Spinal cord (tissue), 10 donors: ENCODE data around the gene PPP1R2. TPM values are rescaled to one million over a fixed set of nuclear protein-coding genes. Genes with fewer than 3 reads are reported as not detected.
"Not testable (repeated sequence)": the region's sequence is repeated elsewhere in the genome, so short reads cannot be mapped to it uniquely, and the experiment has no call there.

Experiments used
- DNase-seq, 6 donors: peaks; one replicate each; pipeline versions ENCODE4 v3.0.0 to v3.0.0-alpha.2; 2013 to 2015; ENCODE audit warnings: low spot score in 6 of 6, low read depth in 4 of 6
- H3K27ac ChIP-seq: one replicate; pipeline ENCODE4 v1.5.1; 2013; ENCODE audit warnings: low read depth, low read length, control low read depth
- H3K27me3 ChIP-seq: one replicate; pipeline ENCODE4 v1.6.1; 2013; ENCODE audit warnings: low read length; ENCODE audit not compliant: control insufficient read depth, insufficient read depth
- H3K36me3 ChIP-seq: one replicate; pipeline ENCODE4 v1.6.1; 2013; ENCODE audit warnings: low read length; ENCODE audit not compliant: control insufficient read depth, insufficient read depth
- H3K4me1 ChIP-seq: one replicate; pipeline ENCODE4 v1.6.1; 2013; ENCODE audit warnings: low read length; ENCODE audit not compliant: control insufficient read depth, insufficient read depth
- H3K4me3 ChIP-seq: one replicate; pipeline ENCODE4 v1.5.1; 2013; ENCODE audit warnings: low read depth, low read length, control low read depth
- H3K9me3 ChIP-seq: one replicate; pipeline ENCODE4 v1.6.1; 2013; ENCODE audit warnings: low read length; ENCODE audit not compliant: control insufficient read depth, insufficient read depth
- WGBS: methylation state at CpG from one replicate; pipeline ENCODE4 v1.1.5; 2013; ENCODE audit warnings: missing lambda C conversion rate; ENCODE audit not compliant: insufficient coverage; 5-methylcytosine and 5-hydroxymethylcytosine counted together
- polyA plus RNA-seq, 2 donors: library from polyadenylated mRNA; unstranded; fragments of 120-200 nt; gene quantifications; one replicate each; pipeline ENCODE4 v1.2.1, GENCODE V29; 2013; ENCODE audit not compliant: insufficient read length in 2 of 2
- small RNA-seq: library from RNA; depleted of rRNA; stranded (forward); fragments of <200 nt; gene quantifications from one replicate; pipeline ENCODE3, GENCODE V24; 2014; ENCODE audit warnings: low replicate concordance
- total RNA-seq, 2 donors: library from RNA; depleted of rRNA in 1 of 2; stranded (reverse); fragments of 120-200 nt in 1 of 2; fragments of >200 nt in 1 of 2; gene quantifications; one replicate each; pipeline versions ENCODE4 v1.2.3 to v1.2.4, GENCODE V29; 2013 to 2014
- donor health status: healthy.

Gene PPP1R2
- total and polyA plus RNA-seq, 4 donors: 54.1 to 123 (median 61.9) TPM

DNA sequence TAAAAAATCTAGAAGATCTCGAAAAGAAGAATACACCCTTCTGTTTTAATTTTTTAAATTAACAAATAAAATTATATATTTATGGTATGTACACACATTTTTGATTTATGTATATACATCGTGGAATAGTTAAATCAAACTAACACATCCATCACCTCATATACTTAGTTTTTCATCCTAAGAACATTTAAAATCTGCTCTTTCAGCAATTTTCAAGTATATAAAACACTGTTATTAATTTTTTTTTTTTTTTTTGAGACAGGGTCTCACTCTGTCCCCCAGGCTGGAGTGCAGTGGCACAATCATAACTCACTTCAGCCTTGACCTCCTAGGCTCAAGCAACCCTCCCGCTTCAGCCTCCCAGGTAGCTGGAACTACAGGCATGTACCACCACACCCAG, 67.5 kb downstream of the PPP1R2 start:
- Histone ChIP-seq H3K4me3 (no peak overlapping the region), H3K9me3 (no peaks in the 10 kb centered on the region), H3K4me1 (no peaks in the 10 kb centered on the region), H3K27ac (no peak overlapping the region), H3K36me3 (no peaks in the 10 kb centered on the region), H3K27me3 (no peaks in the 10 kb centered on the region)
- no peak for DNase-seq
- WGBS: 86% methylated on average over 1 of the region's 3 CpGs

DNA sequence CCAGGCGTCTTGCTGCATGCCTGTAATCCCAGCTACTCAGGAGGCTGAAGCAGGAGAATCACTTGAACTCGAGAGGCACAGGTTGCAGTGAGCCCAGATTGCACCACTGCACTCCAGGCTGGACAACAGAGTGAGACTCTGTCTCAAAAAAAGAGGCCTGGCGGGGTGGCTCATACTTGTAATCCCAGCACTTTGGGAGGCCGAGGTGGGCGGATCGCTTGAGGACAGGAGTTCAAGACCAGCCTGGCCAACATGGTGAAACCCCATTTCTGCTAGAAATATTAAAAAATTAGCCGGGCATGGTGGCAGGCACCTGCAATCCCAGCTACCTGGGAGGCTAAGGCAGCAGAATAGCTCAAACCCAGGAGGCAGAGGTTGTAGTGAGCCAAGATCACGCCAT, 68.0 kb downstream of the PPP1R2 start:
- not testable (repeated sequence) for H3K27ac ChIP-seq, H3K36me3 ChIP-seq, H3K4me1 ChIP-seq, H3K4me3 ChIP-seq, H3K27me3 ChIP-seq, DNase-seq, H3K9me3 ChIP-seq
- WGBS: 84% methylated on average over 7 of the region's 8 CpGs

DNA sequence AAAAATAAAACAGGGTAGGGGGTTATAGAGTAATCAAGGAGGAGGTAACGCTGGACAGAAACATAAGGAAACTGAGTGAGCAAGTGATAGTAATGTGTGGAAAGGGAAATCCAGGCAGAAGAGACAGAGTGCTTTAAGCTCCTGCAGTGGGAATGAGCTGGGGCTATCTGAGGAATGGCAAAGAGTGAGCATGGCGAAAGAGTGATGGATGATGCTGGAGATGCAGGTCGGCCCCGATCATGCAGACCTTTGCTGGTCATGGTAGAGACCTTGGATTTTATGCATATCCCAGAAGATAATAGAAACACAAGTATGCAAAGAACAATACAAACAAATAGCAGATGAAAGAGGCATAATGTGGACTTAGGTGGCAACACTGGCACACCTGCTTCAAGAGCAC, 74.3 kb downstream of the PPP1R2 start:
- whole genome bisulfite sequencing: 100% methylated on average over 2 of the region's 4 CpGs
- no peak overlapping the region for H3K27ac ChIP-seq

DNA sequence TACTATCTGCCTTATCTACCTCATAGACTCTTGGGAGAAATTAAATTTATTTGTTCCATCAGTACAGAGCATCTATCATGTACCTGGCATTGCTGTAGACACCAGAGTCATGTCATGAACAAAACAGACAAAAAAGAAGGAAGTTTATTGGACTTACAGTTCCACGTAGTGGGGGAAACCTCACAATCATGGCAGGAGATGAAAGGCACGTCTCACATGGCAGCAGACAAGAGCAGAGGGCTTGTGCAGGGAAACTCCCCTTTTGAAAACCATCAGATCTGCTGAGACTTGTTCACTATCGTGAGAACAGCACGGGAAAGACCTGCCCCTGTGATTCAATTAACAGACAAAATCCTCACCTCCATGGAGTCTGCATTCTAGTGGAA, 74.7 kb downstream of the PPP1R2 start:
- H3K27ac ChIP-seq: no peak overlapping the region
- no peaks in the 10 kb centered on the region for H3K9me3 ChIP-seq
- no peak for DNase-seq
- no peaks in the 10 kb centered on the region for H3K36me3 ChIP-seq
- WGBS: no CpG with 5 or more reads among the region's 4 CpGs
- H3K4me1 ChIP-seq: no peaks in the 10 kb centered on the region
- H3K27me3 ChIP-seq: no peaks in the 10 kb centered on the region
- H3K4me3 ChIP-seq: no peak overlapping the region

More for the DNA sequence above, 74.3 kb downstream of the PPP1R2 start:
- no peaks in the 10 kb centered on the region for H3K4me1 ChIP-seq
- DNase-seq: no peak
- H3K9me3 ChIP-seq: no peaks in the 10 kb centered on the region
- no peaks in the 10 kb centered on the region for H3K27me3 ChIP-seq
- H3K4me3 ChIP-seq: no peak overlapping the region
- no peaks in the 10 kb centered on the region for H3K36me3 ChIP-seq

DNA sequence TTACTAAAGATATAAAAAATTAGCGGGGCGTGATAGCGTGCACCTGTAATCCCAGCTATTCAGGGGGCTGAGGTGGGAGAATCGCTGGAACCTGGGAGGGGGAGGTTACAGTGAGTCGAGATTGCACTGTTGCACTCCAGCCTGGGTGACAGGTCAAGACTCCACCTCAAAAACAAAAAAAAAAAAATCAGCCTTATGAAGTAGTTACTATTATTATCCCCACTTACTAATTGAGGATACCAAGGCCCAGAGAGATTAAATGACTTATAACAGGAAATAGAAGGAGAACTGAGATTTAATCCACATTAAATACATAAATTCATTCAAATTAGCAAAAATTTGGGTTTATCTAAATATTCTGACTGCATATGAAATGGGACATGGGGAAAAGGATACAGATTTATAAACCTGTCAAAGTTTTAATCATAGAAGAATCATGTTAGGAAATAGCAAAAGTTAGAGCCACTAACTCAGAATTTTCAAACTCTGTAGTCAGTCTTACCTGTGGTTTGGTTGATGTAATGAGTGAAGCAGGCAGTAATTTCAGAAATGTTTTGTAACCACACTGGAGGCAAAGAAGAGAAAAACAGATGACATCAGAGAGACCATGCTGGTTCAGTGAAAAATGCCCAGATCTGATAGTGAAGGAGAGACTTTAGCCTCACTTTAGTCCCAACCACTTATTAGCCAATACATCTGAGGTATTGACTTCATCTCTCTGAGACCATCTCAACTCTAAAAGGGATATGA, 75.3 kb downstream of the PPP1R2 start:
- DNase-seq: no peak
- Histone ChIP-seq H3K9me3 (no peaks in the 10 kb centered on the region), H3K27me3 (no peaks in the 10 kb centered on the region), H3K4me1 (no peaks in the 10 kb centered on the region), H3K4me3 (no peak overlapping the region), H3K36me3 (no peaks in the 10 kb centered on the region), H3K27ac (no peak overlapping the region)
- 100% methylated on average over 1 of the region's 5 CpGs for WGBS

DNA sequence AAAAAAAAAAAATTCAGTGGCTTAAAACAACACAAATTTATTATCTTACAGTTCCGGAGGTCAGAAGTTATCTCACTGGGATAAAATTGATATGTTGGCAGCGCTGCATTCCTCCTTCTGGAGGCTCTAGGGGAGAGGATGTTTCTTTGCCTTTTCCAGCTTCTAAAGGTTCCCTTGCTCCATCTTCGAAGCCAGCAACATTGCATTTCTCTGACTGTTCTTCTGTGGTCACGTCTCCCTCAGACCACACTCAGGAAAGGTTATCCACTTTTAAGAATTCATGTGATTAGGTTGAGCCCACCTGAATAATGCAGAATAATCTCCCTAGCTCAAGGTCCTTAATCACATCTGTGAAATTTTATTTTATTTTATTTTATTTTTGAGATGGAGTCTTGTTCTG, 76.9 kb downstream of the PPP1R2 start:
- 100% methylated on average over 1 of the region's 4 CpGs for WGBS

More for the DNA sequence above, 76.9 kb downstream of the PPP1R2 start:
- Histone ChIP-seq H3K9me3 (no peaks in the 10 kb centered on the region), H3K4me3 (no peak overlapping the region), H3K27ac (no peak overlapping the region), H3K36me3 (no peaks in the 10 kb centered on the region), H3K4me1 (peaks cover 8% of the 10 kb centered on the region), H3K27me3 (no peaks in the 10 kb centered on the region)
- DNase-seq: no peak

Small RNAs within 50 kb of the gene (small RNA-seq; reads per million reads assigned to genes)
- gene RN7SL73P (not detected), gene RNU6ATAC24P (not detected)

Other genes with a start within 250 kb of the PPP1R2 start
- gene ACAP2, start 100.3 kb downstream of the PPP1R2 start, total RNA-seq: 100 to 1,000 TPM in 1 of 2 donors, 10 to 100 TPM in 1; 71.7 to 197 TPM
- 10 to 100 TPM; 34.5 to 42.6 TPM for gene ACAP2, start 100.3 kb downstream of the PPP1R2 start, polyA plus RNA-seq
- gene APOD, start 40.6 kb upstream of the PPP1R2 start, total RNA-seq: 100 to 1,000 TPM in 1 of 2 donors, 10 to 100 TPM in 1; 75.5 to 155 TPM
- 100 to 1,000 TPM; 195 to 223 TPM for gene APOD, start 40.6 kb upstream of the PPP1R2 start, polyA plus RNA-seq
- gene MUC20, start 177.7 kb upstream of the PPP1R2 start, total RNA-seq: 1 to 10 TPM; 2.6 to 2.9 TPM
- gene MUC20, start 177.7 kb upstream of the PPP1R2 start, polyA plus RNA-seq: 10 to 100 TPM; 12.9 to 28.3 TPM